Measurements from ENCODE around the gene FUT3. TPM values are rescaled to one million over a fixed set of nuclear protein-coding genes. Genes with fewer than 3 reads are reported as not detected.

FUT3 gene
- total RNA-seq, 1 experiment from 2014 or later = 0.34 TPM

- no peaks in the 10 kb centered on the region for H3K27me3 ChIP-seq (replicated peaks; ENCODE audit: control insufficient read depth, insufficient read depth, low read length)
- DNase-seq = no peak
- TF ChIP-seq CTCF (IDR thresholded peaks at IDR 0.05; ENCODE audit: insufficient read depth in 1 of 2, low read depth in 1 of 2, low read length in 1 of 2, severe bottlenecking in 1 of 2, unreplicated experiment in 1 of 2) = no peak
- H3K9me3 Mint-ChIP-seq (ENCODE audit: unreplicated experiment) = no peaks in the 10 kb centered on the region
- H3K4me3 ChIP-seq (ENCODE audit: low read depth, low read length) = no peak overlapping the region
- H3K27ac Mint-ChIP-seq (ENCODE audit: unreplicated experiment) = no peak overlapping the region
- no peaks in the 10 kb centered on the region for H3K4me1 ChIP-seq
- H3K27me3 Mint-ChIP-seq (ENCODE audit: insufficient read depth, unreplicated experiment) = no peaks in the 10 kb centered on the region
- H3K4me3 Mint-ChIP-seq (ENCODE audit: unreplicated experiment) = no peak overlapping the region
- no peaks in the 10 kb centered on the region for H3K9me3 ChIP-seq
- ChIA-PET POLR2A (no interaction called here), CTCF (no interaction called here)
- no peaks in the 10 kb centered on the region; the same call in 1 of the 2 replicates for H3K36me3 ChIP-seq (ENCODE audit: control insufficient read depth, insufficient read depth, low read length)
- peaks cover 41% of the 10 kb centered on the region for H3K36me3 Mint-ChIP-seq (ENCODE audit: insufficient read depth, unreplicated experiment)
- no TSS peak for BruUV-seq (replicated peaks)
- intact Hi-C loops (cut with micrococcal nuclease; ENCODE audit: unreplicated experiment) = no loop called here
- no peaks in the 10 kb centered on the region for H3K4me1 Mint-ChIP-seq (ENCODE audit: low read depth, unreplicated experiment)
Observed at GRCh38 chr19:5895409-5895808, 44.2 kb upstream of the FUT3 start.

- H3K4me1 Mint-ChIP-seq (ENCODE audit: low read depth, unreplicated experiment) = peaks cover 2% of the 10 kb centered on the region
- H3K27ac Mint-ChIP-seq (ENCODE audit: unreplicated experiment) = no peak overlapping the region
- DNase-seq = no peak
- BruUV-seq (replicated peaks) = no TSS peak
- no peaks in the 10 kb centered on the region for H3K27me3 Mint-ChIP-seq (ENCODE audit: insufficient read depth, unreplicated experiment)
- CTCF ChIA-PET = no interaction called here
- Histone ChIP-seq H3K36me3 (ENCODE audit: control insufficient read depth, insufficient read depth, low read length) (no peaks in the 10 kb centered on the region; the same call in 1 of the 2 replicates), H3K27me3 (replicated peaks; ENCODE audit: control insufficient read depth, insufficient read depth, low read length) (no peaks in the 10 kb centered on the region), H3K4me3 (ENCODE audit: low read depth, low read length) (no peak overlapping the region), H3K4me1 (no peaks in the 10 kb centered on the region), H3K9me3 (no peaks in the 10 kb centered on the region)
- no peak overlapping the region for H3K4me3 Mint-ChIP-seq (ENCODE audit: unreplicated experiment)
- no peak for TF ChIP-seq CTCF (IDR thresholded peaks at IDR 0.05; ENCODE audit: insufficient read depth in 1 of 2, low read depth in 1 of 2, low read length in 1 of 2, severe bottlenecking in 1 of 2, unreplicated experiment in 1 of 2)
- H3K36me3 Mint-ChIP-seq (ENCODE audit: insufficient read depth, unreplicated experiment) = peaks cover 35% of the 10 kb centered on the region
- POLR2A ChIA-PET = no interaction called here
- no peaks in the 10 kb centered on the region for H3K9me3 Mint-ChIP-seq (ENCODE audit: unreplicated experiment)
- intact Hi-C loops (cut with micrococcal nuclease; ENCODE audit: unreplicated experiment) = no loop called here
Observed at GRCh38 chr19:5894704-5895349, 43.6 kb upstream of the FUT3 start.

- no peak overlapping the region for H3K27ac Mint-ChIP-seq (ENCODE audit: unreplicated experiment)
- H3K4me1 Mint-ChIP-seq (ENCODE audit: low read depth, unreplicated experiment) = peaks cover 9% of the 10 kb centered on the region
- Histone ChIP-seq H3K36me3 (ENCODE audit: control insufficient read depth, insufficient read depth, low read length) (no peaks in the 10 kb centered on the region; the same call in 1 of the 2 replicates), H3K9me3 (no peaks in the 10 kb centered on the region), H3K4me3 (ENCODE audit: low read depth, low read length) (no peak overlapping the region), H3K27me3 (replicated peaks; ENCODE audit: control insufficient read depth, insufficient read depth, low read length) (no peaks in the 10 kb centered on the region), H3K4me1 (peaks cover 5% of the 10 kb centered on the region; the same call in 1 of the 2 replicates)
- ChIA-PET CTCF (interaction anchor here (0.8 kb wide), 1 partner anchor 90 kb away, joined by 6 read pairs; no protein-coding TSS in a partner anchor), POLR2A (no interaction called here)
- H3K9me3 Mint-ChIP-seq (ENCODE audit: unreplicated experiment) = no peaks in the 10 kb centered on the region
- intact Hi-C loops (cut with micrococcal nuclease; ENCODE audit: unreplicated experiment) = loop anchor here (2.0 kb wide), 1 partner anchor 89 kb away; the partner anchor contains the start of gene NRTN
- no peak for TF ChIP-seq CTCF (IDR thresholded peaks at IDR 0.05; ENCODE audit: insufficient read depth in 1 of 2, low read depth in 1 of 2, low read length in 1 of 2, severe bottlenecking in 1 of 2, unreplicated experiment in 1 of 2)
- DNase-seq = no peak
- H3K4me3 Mint-ChIP-seq (ENCODE audit: unreplicated experiment) = no peak overlapping the region
- no peaks in the 10 kb centered on the region for H3K27me3 Mint-ChIP-seq (ENCODE audit: insufficient read depth, unreplicated experiment)
- BruUV-seq (replicated peaks) = no TSS peak
- peaks cover 38% of the 10 kb centered on the region for H3K36me3 Mint-ChIP-seq (ENCODE audit: insufficient read depth, unreplicated experiment)
Observed at GRCh38 chr19:5893907-5894703, 42.9 kb upstream of the FUT3 start.

Measured in Caco-2 (cell line).